ENCODE data around the gene MYO9A. TPM values are rescaled to one million over a fixed set of nuclear protein-coding genes. Genes with fewer than 3 reads are reported as not detected.

The MYO9A gene
- total and polyA plus RNA-seq, 2 experiments from 2014 or later: 13.1 to 42.8 TPM

GRCh38 chr15:71773206-71773859 lies 344.6 kb downstream of the MYO9A start:
- Histone ChIP-seq H3K79me2 (no peaks in the 10 kb centered on the region), H3K27me3 (no peaks in the 10 kb centered on the region), H3K36me3 (replicated peaks; ENCODE audit: insufficient read depth, low read depth) (no peaks in the 10 kb centered on the region), H3K4me2 (no peak overlapping the region), H3K4me1 (ENCODE audit: insufficient read depth) (no peaks in the 10 kb centered on the region), H3K9me3 (ENCODE audit: low read depth) (no peaks in the 10 kb centered on the region), H3K9me2 (replicated peaks; ENCODE audit: insufficient read depth) (no peaks in the 10 kb centered on the region), H4K20me1 (ENCODE audit: insufficient read depth, poor library complexity, severe bottlenecking) (no peaks in the 10 kb centered on the region), H3K4me3 (no peak overlapping the region), H3K27ac (no peak overlapping the region), H2AFZ (no peak overlapping the region)
- no peak for DNase-seq (ENCODE audit: low spot score)
- TF ChIP-seq CTCF (IDR thresholded peaks at IDR 0.05; ENCODE audit: poor library complexity) (no peak), EZH2phosphoT487 (IDR thresholded peaks at IDR 0.05; ENCODE audit: low read depth, severe bottlenecking, unreplicated experiment) (no peak), EZH2 (IDR thresholded peaks at IDR 0.05; ENCODE audit: borderline replicate concordance) (no peak)
- 73% methylated on average over 1 of the region's 1 CpG for WGBS (ENCODE audit: low lambda C conversion rate, missing lambda C conversion rate)

Small RNAs within 50 kb of the gene (small RNA-seq; reads per million reads assigned to genes)
- gene RNA5SP399: 0.12 reads per million
- gene RNU2-65P: not detected

Other genes with a start within 250 kb of the MYO9A start
- gene SENP8, start 253 bp upstream of the MYO9A start, total RNA-seq: 2.0 and 3.6 TPM in 2 replicates
- gene SENP8, start 253 bp upstream of the MYO9A start, polyA plus RNA-seq: 1.5 and 2.2 TPM in 2 replicates
- 2.2 and 4.4 TPM in 2 replicates for gene GRAMD2A, start 79.6 kb upstream of the MYO9A start, total RNA-seq
- gene GRAMD2A, start 79.6 kb upstream of the MYO9A start, polyA plus RNA-seq: 4.6 and 7.9 TPM in 2 replicates
- 314 and 332 TPM in 2 replicates for gene PKM, start 113.0 kb upstream of the MYO9A start, total RNA-seq
- 376 and 403 TPM in 2 replicates for gene PKM, start 113.0 kb upstream of the MYO9A start, polyA plus RNA-seq
- gene PARP6, start 154.4 kb upstream of the MYO9A start, total RNA-seq: 37.6 and 57.1 TPM in 2 replicates
- gene PARP6, start 154.4 kb upstream of the MYO9A start, polyA plus RNA-seq: 61.4 and 77.4 TPM in 2 replicates
- 1.1 and 2.4 TPM in 2 replicates for gene CELF6, start 202.0 kb upstream of the MYO9A start, total RNA-seq
- 0.40 and 0.57 TPM in 2 replicates for gene CELF6, start 202.0 kb upstream of the MYO9A start, polyA plus RNA-seq

All from hepatocyte (in vitro differentiated cells).